Activated CD4-positive, alpha-beta T cell treated with anti-CD3 and anti-CD28 coated beads, Interleukin-10, Interleukin-2, amounts not matched to agents 100 ng/mL and 50 ng/mL, durations not matched to agents 16 hours and 8 hours (primary cell): ENCODE measurements around the gene NR3C2.
"Not testable (repeated sequence)": the region's sequence is repeated elsewhere in the genome, so short reads cannot be mapped to it uniquely, and the experiment has no call there.

ENCODE experiments used
- DNase-seq: peaks from one replicate; pipeline ENCODE4 v3.0.0-alpha.2; 2020

Gene NR3C2

GRCh38 chr4:148364525-148364924 is 77.7 kb downstream of the NR3C2 start:
- no peak for DNase-seq

DNA sequence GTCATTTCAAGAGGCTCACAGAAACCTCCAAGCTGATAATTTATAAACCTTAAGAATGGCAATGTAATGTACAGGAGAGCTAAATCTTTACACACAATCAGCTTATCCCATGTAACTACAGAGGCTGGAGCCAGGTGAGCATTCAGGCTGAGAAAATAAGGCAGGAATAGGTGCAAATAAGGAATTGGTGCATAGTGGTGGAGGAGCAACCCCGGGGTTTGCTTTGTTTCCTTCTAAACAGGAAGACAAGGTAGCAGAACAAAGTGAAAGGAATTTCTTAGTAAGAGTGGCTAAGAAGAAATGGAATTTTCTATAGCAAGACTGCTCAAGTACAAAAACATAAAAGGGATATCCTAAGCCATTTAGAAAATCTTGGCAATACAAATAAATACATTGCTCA is 82.4 kb downstream of the NR3C2 start:
- no peak for DNase-seq

DNA sequence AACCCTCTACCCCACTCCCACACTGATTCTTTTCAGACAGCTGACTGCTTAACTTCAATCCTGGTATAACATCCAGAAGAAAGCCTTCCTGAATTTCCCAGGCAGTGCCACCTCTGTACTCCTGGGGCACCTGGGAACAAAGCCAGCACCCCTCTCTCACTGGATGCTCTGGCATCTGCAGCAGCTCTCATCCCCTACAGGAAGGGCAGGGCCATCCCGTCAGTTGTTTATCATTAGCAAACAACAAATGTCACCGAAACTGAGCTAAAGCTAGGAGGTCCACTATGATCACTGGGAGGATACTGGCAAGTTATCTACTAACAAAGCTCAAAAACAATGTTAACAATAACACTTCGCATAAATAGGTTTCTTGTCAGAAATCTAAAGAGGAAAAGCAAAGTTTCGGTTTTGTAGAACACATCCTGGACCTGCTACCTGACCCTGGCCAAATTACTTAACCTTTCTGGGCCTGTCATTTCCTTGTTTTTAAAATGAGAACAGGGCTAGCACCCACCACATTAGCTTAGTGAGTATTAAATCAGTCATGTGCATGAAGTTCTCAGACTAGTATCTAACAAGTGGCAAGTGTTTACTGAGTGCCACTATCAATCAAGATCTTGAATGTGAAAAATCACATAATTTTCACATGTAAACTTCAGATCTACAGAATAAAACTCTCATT is 86.6 kb downstream of the NR3C2 start:
- DNase-seq = peak; percentile 7

DNA sequence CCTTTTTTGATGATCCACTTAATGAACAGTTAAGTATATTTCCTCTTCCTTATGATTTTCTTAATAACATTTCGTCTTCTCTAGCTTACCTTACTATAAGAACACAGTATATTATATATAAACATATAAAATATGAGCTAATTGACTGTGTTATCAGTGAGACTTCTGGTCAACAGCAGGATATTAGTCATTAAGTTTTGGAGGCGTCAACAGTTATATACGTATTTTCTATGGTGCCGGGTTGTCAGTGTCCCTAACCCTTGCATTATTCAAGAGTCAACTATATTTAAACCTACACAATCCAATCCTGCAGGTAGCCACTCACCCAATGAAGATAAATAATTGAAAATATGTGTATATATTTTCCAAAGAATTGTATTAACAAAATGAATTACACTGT is 88.0 kb downstream of the NR3C2 start:
- DNase-seq = no peak

DNA sequence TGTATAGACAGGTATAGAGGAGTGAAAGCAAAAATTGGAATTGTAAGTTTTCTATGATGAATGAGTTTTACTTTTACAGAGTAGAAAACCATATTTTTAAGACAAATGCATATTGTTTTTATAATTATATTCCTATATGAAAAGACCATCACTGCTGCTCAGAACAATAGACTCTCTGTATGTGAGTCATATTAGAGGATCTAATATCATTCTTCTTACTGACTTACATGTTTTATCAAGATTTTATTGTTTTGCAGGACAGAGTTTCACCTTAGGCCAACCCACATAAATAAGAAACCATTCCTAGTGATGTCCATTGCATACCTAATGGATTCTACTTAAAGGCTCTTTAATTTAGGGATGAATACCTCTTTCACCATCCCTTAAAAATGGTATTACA is 88.6 kb downstream of the NR3C2 start:
- no peak for DNase-seq

GRCh38 chr4:148349153-148349552 is 93.1 kb downstream of the NR3C2 start:
- peak; percentile 1 for DNase-seq

DNA sequence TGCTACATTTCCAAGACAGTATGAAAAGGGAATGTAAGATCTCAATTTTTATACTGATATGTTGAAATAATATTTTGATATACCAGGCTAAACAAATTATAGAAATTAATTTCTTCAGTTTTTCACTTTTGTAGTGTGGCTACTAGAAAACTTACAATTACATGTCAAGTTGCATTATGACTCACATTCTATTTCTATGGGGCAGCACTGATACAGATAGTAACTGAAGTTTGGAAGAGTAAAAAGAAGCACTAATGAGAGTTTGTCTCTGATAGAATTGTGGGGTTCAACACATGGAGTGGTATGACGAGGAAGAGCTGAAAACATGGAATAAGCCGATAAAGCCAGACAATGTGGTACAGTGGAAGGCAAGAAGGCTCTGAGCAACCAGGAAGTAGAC is 95.6 kb downstream of the NR3C2 start:
- DNase-seq = no peak

GRCh38 chr4:148345509-148345908 is 96.7 kb downstream of the NR3C2 start:
- no peak for DNase-seq

DNA sequence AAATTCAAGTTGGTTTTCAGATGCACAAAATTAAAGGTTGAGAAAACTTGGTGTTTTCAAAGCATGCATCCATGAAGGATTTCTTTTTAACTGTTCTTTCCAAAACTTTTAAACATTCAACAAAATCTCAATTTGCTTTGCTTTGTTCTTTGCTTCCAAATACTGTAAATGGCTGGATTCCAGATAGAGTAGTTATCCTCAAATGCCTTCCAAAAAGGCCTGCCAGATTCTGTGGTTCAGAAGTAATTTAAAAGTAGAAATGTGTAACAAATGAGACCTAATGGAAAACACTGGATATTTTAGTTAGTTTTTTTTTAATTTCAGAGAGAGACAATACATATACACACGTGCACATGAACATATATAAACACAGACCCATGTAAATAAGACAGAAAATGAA is 97.3 kb downstream of the NR3C2 start:
- no peak for DNase-seq

DNA sequence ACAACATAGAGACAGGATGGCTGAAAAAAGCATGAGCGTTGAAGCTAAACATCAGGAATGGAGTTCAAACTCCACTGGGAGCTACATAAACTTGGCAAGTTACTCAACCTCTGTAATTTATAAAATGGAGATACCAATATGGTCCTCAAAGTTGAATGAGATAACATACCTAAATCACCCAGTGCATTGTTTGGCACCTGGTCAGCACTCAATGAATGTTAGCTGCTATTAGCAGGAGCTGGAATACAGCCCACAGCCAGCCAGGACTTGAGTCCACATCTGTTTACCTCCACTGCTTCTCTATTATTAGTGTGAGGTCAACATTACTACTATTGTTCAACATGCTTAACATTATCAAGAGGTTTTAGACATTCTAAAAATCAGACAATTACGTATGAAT is 97.9 kb downstream of the NR3C2 start:
- DNase-seq = no peak

GRCh38 chr4:148341980-148342800 is 100.0 kb downstream of the NR3C2 start:
- DNase-seq = no peak

GRCh38 chr4:148335133-148335532 is 107.1 kb downstream of the NR3C2 start:
- no peak for DNase-seq

DNA sequence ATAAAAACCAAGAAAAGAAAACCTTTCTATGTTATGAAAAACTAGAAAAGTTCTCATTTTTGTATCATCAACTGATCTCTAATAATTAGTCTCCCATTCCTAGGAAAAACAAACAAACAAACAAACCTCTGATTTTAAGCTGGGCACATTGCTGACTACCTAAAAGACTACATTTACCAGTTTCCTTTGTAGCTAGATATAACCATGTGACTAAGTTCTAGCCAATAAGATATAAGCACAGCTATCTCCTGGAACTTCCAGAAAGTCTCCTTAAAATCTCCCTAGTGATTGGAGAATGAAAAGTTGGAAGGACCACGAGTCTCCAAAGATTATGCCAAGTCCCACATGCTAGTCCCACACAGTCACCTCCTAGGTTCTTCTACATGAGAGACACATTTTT is 108.9 kb downstream of the NR3C2 start:
- DNase-seq = no peak

GRCh38 chr4:148332486-148332885 is 109.7 kb downstream of the NR3C2 start:
- DNase-seq = no peak

GRCh38 chr4:148330724-148331123 is 111.5 kb downstream of the NR3C2 start:
- DNase-seq = no peak

- no peak for DNase-seq
Observed at GRCh38 chr4:148330161-148330560, 112.1 kb downstream of the NR3C2 start.

DNA sequence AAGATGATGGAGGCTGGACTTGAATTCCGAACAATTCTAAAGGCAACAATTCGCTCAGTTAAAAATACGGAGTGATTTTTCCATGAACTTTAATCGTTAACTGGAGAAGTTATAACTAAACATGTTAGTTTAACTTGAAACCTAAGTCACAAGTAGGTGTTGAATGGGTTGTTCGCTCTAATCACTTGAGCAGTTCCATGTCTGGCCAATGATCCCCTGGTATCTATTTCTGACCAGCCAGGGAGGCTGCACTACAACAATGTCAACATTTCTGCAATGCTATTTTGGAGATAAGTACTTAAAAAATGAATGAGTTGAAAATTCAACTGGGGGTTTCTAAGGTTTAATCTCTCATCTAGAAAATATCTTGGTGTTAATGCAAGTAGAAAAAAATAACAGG is 112.5 kb downstream of the NR3C2 start:
- DNase-seq = no peak

DNA sequence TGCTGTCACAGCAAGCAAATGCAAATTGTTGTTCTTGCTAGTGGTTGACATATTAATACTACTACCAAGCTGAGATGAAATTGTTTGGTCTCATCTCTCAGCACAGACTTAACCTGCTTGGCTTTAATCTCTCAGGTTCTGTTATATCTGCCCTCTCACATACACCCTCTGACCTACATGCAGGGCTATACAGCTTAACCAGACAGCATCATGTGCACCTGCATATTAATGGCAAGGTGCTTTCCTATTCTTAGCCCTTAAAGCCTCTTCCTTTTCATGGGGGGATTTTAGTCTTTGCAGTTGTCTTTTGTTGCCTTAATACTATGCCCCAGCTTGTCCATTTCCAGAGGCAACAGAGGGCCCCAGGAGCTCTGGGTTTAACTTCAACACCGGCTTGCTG is 114.5 kb downstream of the NR3C2 start:
- no peak for DNase-seq

DNA sequence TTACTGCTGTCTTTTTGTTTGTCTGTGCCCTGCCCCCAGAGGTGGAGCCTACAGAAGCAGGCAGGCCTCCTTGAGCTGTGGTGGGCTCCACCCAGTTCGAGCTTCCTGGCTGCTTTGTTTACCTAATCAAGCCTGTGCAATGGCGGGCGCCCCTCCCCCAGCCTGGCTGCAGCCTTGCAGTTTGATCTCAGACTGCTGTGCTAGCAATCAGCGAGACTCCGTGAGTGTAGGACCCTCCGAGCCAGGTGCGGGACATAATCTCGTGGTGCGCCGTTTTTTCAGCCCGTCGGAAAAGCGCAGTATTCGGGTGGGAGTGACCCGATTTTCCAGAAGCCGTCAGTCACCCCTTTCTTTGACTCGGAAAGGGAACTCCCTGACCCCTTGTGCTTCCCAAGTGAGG is 118.9 kb downstream of the NR3C2 start:
- not testable (repeated sequence) for DNase-seq

GRCh38 chr4:148315049-148315448 is 127.2 kb downstream of the NR3C2 start:
- DNase-seq = no peak

DNA sequence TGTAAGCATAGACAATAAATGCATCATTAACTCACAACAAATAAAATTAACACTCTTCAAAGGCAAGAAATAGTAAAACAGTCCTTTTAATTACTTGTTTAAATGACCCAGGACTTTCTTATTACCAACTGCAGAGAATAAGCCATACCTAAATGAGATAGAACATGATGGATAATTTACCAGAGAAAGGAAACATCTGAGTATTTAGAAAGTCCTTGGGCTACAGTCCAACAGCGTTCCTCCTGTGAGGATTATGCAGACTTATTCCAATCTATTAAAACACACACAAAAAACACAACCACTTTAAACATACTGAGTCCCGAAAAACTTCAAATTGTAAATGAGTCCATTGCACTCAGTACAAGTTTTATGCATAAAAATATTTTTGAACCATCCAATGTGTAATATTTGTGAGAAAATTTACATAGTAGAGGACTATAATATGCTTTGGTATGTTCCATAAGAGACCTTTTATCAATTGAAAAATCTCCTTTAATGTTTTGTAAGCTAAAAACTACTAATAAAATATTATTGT is 129.2 kb downstream of the NR3C2 start:
- no peak for DNase-seq

DNA sequence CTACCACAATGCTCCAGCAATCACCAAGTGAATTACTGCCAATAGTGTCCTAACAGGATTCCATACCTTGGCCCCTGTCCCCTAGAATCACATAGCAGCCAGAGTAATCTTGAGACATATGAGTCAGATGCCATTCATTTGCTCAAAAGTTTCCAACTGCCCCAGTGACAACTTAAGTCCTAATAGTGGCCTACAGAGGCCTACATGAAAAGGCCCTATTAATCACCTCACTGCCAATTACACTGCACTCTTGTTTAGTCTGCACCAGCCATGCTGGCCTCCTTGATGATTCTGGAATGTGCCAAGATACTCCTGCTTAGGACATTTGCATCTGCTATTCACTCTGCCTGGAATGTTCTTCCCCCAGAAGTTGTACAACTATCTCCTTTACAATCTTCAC is 130.7 kb downstream of the NR3C2 start:
- DNase-seq = no peak

DNA sequence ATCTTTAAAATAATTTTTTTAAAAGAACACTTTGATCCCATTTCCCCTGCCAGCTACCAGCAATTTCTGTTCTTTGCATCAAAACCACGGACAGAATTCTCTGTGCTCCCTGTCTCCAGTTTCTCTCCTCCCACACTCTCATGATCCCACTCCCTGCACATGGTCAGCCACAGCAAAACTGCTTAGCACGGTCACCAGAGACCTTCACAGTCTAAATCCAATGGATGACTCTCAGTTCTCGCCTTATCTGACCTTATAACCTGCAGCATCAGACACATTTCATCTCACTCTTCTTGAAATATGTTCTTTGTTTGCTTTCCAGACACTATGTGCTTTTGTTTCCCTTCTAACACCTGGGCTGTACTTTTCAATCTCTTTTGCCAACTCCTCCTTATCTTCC is 131.5 kb downstream of the NR3C2 start:
- no peak for DNase-seq

- DNase-seq = no peak
Observed at GRCh38 chr4:148305751-148306150, 136.5 kb downstream of the NR3C2 start.
